CD4-positive, alpha-beta T cell treated with Interleukin-17A for 1 hour (primary cell): ENCODE results near the gene R3HDM1.
"Not testable (repeated sequence)": the region's sequence is repeated elsewhere in the genome, so short reads cannot be mapped to it uniquely, and the experiment has no call there.

ENCODE experiments used
- DNase-seq: peaks from one replicate; pipeline ENCODE4 v3.0.0-alpha.2; 2020

Gene R3HDM1

GRCh38 chr2:135531231-135532197, at the start of gene R3HDM1:
TSS of gene R3HDM1 (plus strand) at chr2:135531484. CDS start at chr2:135604846, 73,362 bp downstream.
- DNase-seq, result peak; percentile 99

- DNase-seq, result no peak
Measured at GRCh38 chr2:135485441-135485840, 45.8 kb upstream of the R3HDM1 start.

- DNase-seq, result no peak
Measured at GRCh38 chr2:135490376-135490775, 40.9 kb upstream of the R3HDM1 start.

GRCh38 chr2:135494503-135494902, 36.8 kb upstream of the R3HDM1 start:
- DNase-seq, result no peak

- DNase-seq, result no peak
Measured at GRCh38 chr2:135494917-135495316, 36.4 kb upstream of the R3HDM1 start.

GRCh38 chr2:135498588-135498987, 32.7 kb upstream of the R3HDM1 start:
- DNase-seq, result not testable (repeated sequence)

- DNase-seq, result no peak
Measured at GRCh38 chr2:135504811-135505210, 26.5 kb upstream of the R3HDM1 start.

GRCh38 chr2:135510577-135510976, 20.7 kb upstream of the R3HDM1 start:
- DNase-seq, result no peak

- no peak for DNase-seq
Measured at GRCh38 chr2:135512099-135512498, 19.2 kb upstream of the R3HDM1 start.

GRCh38 chr2:135525786-135526185, 5.5 kb upstream of the R3HDM1 start:
- no peak for DNase-seq

- no peak for DNase-seq
Measured at GRCh38 chr2:135528006-135528405, 3.3 kb upstream of the R3HDM1 start.

- DNase-seq, result peak; percentile 97
Measured at GRCh38 chr2:135530313-135531230, 712 bp upstream of the R3HDM1 start, which contains the start of gene ZRANB3. TSS of gene ZRANB3 (minus strand) at chr2:135531218.

- DNase-seq, result no peak
Measured at GRCh38 chr2:135532581-135532980, 1.3 kb downstream of the R3HDM1 start.

GRCh38 chr2:135533545-135533944, 2.3 kb downstream of the R3HDM1 start:
- not testable (repeated sequence) for DNase-seq

- no peak for DNase-seq
Measured at GRCh38 chr2:135546436-135546835, 15.2 kb downstream of the R3HDM1 start.

- DNase-seq, result no peak
Measured at GRCh38 chr2:135547311-135547710, 16.0 kb downstream of the R3HDM1 start.

- no peak for DNase-seq
Measured at GRCh38 chr2:135551356-135551755, 20.1 kb downstream of the R3HDM1 start.

GRCh38 chr2:135552887-135553286, 21.6 kb downstream of the R3HDM1 start:
- DNase-seq, result no peak

- DNase-seq, result no peak
Measured at GRCh38 chr2:135555311-135555710, 24.0 kb downstream of the R3HDM1 start.

- DNase-seq, result no peak
Measured at GRCh38 chr2:135557530-135557929, 26.2 kb downstream of the R3HDM1 start.

- DNase-seq, result no peak
Measured at GRCh38 chr2:135561925-135562324, 30.6 kb downstream of the R3HDM1 start.

GRCh38 chr2:135563793-135564192, 32.5 kb downstream of the R3HDM1 start:
- no peak for DNase-seq

GRCh38 chr2:135570884-135571283, 39.6 kb downstream of the R3HDM1 start:
- no peak for DNase-seq
